ENCODE results near the gene INTS15. TPM values are rescaled to one million over a fixed set of nuclear protein-coding genes. Genes with fewer than 3 reads are reported as not detected.

Gene INTS15
- total RNA-seq, 1 donor from 2014 or later, result 36.9 TPM

GRCh38 chr7:6654842-6655610 is 65.2 kb downstream of the INTS15 start:
- TF ChIP-seq CTCF (IDR thresholded peaks at IDR 0.05; ENCODE audit: partially characterized antibody, unreplicated experiment), result no peak
- Mint-ChIP-seq H3K9me3 (ENCODE audit: unreplicated experiment) (peaks cover 21% of the 10 kb centered on the region), H3K4me3 (ENCODE audit: unreplicated experiment) (no peak overlapping the region), H3K27ac (ENCODE audit: unreplicated experiment) (no peak overlapping the region), H3K27me3 (ENCODE audit: unreplicated experiment) (peaks cover 8% of the 10 kb centered on the region), H3K36me3 (ENCODE audit: unreplicated experiment) (peaks cover 16% of the 10 kb centered on the region), H3K4me1 (ENCODE audit: low read depth, unreplicated experiment) (no peaks in the 10 kb centered on the region)
- DNase-seq, result no peak

- TF ChIP-seq CTCF (IDR thresholded peaks at IDR 0.05; ENCODE audit: partially characterized antibody, unreplicated experiment), result no peak
- no peak for DNase-seq
- H3K4me3 Mint-ChIP-seq (ENCODE audit: unreplicated experiment), result no peak overlapping the region
- H3K27me3 Mint-ChIP-seq (ENCODE audit: unreplicated experiment), result peaks cover 7% of the 10 kb centered on the region
- no peaks in the 10 kb centered on the region for H3K4me1 Mint-ChIP-seq (ENCODE audit: low read depth, unreplicated experiment)
- H3K36me3 Mint-ChIP-seq (ENCODE audit: unreplicated experiment), result peaks cover 13% of the 10 kb centered on the region
- H3K9me3 Mint-ChIP-seq (ENCODE audit: unreplicated experiment), result peaks cover 16% of the 10 kb centered on the region
- H3K27ac Mint-ChIP-seq (ENCODE audit: unreplicated experiment), result no peak overlapping the region
Observed at GRCh38 chr7:6655636-6656385, 66.0 kb downstream of the INTS15 start.

GRCh38 chr7:6656413-6656812 is 66.6 kb downstream of the INTS15 start:
- no peak for DNase-seq

More at GRCh38 chr7:6656413-6656812, 66.6 kb downstream of the INTS15 start:
- Mint-ChIP-seq H3K27ac (ENCODE audit: unreplicated experiment) (no peak overlapping the region), H3K27me3 (ENCODE audit: unreplicated experiment) (peaks cover 4% of the 10 kb centered on the region), H3K4me3 (ENCODE audit: unreplicated experiment) (no peak overlapping the region), H3K9me3 (ENCODE audit: unreplicated experiment) (peaks cover 14% of the 10 kb centered on the region), H3K36me3 (ENCODE audit: unreplicated experiment) (peaks cover 9% of the 10 kb centered on the region), H3K4me1 (ENCODE audit: low read depth, unreplicated experiment) (no peaks in the 10 kb centered on the region)
- TF ChIP-seq CTCF (IDR thresholded peaks at IDR 0.05; ENCODE audit: partially characterized antibody, unreplicated experiment), result no peak

Other genes starting within 250 kb of the INTS15 start
- gene FAM220A, start 241.1 kb upstream of the INTS15 start, total RNA-seq (ENCODE audit: unreplicated experiment), result 25.9 TPM
- gene RAC1, start 215.5 kb upstream of the INTS15 start, total RNA-seq (ENCODE audit: unreplicated experiment), result 172 TPM
- 63.2 TPM for gene DAGLB, start 142.1 kb upstream of the INTS15 start, total RNA-seq (ENCODE audit: unreplicated experiment)
- gene KDELR2, start 105.9 kb upstream of the INTS15 start, total RNA-seq (ENCODE audit: unreplicated experiment), result 56.1 TPM
- gene GRID2IP, start 38.6 kb upstream of the INTS15 start, total RNA-seq (ENCODE audit: unreplicated experiment), result 0.66 TPM
- gene ZDHHC4, start 12.6 kb upstream of the INTS15 start, total RNA-seq (ENCODE audit: unreplicated experiment), result 60.5 TPM
- 5.5 TPM for gene ZNF853, start 25.6 kb downstream of the INTS15 start, total RNA-seq (ENCODE audit: unreplicated experiment)
- gene ZNF316, start 47.3 kb downstream of the INTS15 start, total RNA-seq (ENCODE audit: unreplicated experiment), result 51.1 TPM
- gene ZNF12, start 116.9 kb downstream of the INTS15 start, total RNA-seq (ENCODE audit: unreplicated experiment), result 19.6 TPM
- 1.0 TPM for gene RSPH10B2, start 164.1 kb downstream of the INTS15 start, total RNA-seq (ENCODE audit: unreplicated experiment)
- gene CCZ1B, start 236.3 kb downstream of the INTS15 start, total RNA-seq (ENCODE audit: unreplicated experiment), result 123 TPM

All from glutamatergic neuron (in vitro differentiated cells).